Activated B cell treated with CpG ODN at 0.5 μM for 24 hours (primary cell): ENCODE results near the gene TBC1D25. TPM values are rescaled to one million over a fixed set of nuclear protein-coding genes. Genes with fewer than 3 reads are reported as not detected.

ENCODE experiments used
- ATAC-seq: fragments of 200-7000 bp; cut with Tn5 transposase; one replicate; pipeline ENCODE4 v1.10.0; 2021; ENCODE audit warnings: low read depth, mild to moderate bottlenecking, moderate library complexity
- CTCF ChIA-PET: fragments of 350-600 bp; sonication (Branson Sonifier 250); formaldehyde crosslinking; loops from one replicate; lab custom pipeline; 2021; ENCODE audit warnings: antibody characterized with exemption; lab: Charles Lee
- POLR2A ChIA-PET: fragments of 350-600 bp; sonication (Branson Sonifier 250); formaldehyde crosslinking; loops from one replicate; lab custom pipeline; 2021; ENCODE audit warnings: antibody characterized with exemption; lab: Charles Lee
- DNase-seq: peaks from one replicate; pipeline ENCODE4 v3.0.0; 2022
- H3K27ac Mint-ChIP-seq: one replicate; pipeline ENCODE4 v1.8.0; 2020; ENCODE audit warnings: mixed read lengths
- H3K27me3 Mint-ChIP-seq: one replicate; pipeline ENCODE4 v1.8.0; 2021; ENCODE audit warnings: mixed read lengths
- H3K36me3 Mint-ChIP-seq: one replicate; pipeline ENCODE4 v1.8.0; 2021; ENCODE audit warnings: low read depth, mixed read lengths
- H3K4me1 Mint-ChIP-seq: one replicate; pipeline ENCODE4 v1.8.0; 2021; ENCODE audit warnings: mixed read lengths
- H3K4me3 Mint-ChIP-seq: one replicate; pipeline ENCODE4 v1.8.0; 2020; ENCODE audit warnings: mild to moderate bottlenecking, mixed read lengths
- H3K9me3 Mint-ChIP-seq: one replicate; pipeline ENCODE4 v1.8.0; 2020; ENCODE audit warnings: mixed read lengths
- intact Hi-C: fragments of 100-400 bp; cut with micrococcal nuclease; formaldehyde crosslinking; loops from one replicate; pipeline ENCODE4 v1.15.1; 2024
- total RNA-seq: library from RNA; stranded (reverse); gene quantifications from 2 replicates; pipeline ENCODE4 v1.2.3, GENCODE V29; 2022
- TF ChIP-seq, protein P1 (sequence below): fragments of 200-600 bp; IDR thresholded peaks from one replicate; pipeline ENCODE4 v1.8.0; 2022; ENCODE audit warnings: antibody characterized with exemption, mild to moderate bottlenecking

The TBC1D25 gene
- total RNA-seq, 1 donor from 2014 or later, result 16.4 TPM

DNA sequence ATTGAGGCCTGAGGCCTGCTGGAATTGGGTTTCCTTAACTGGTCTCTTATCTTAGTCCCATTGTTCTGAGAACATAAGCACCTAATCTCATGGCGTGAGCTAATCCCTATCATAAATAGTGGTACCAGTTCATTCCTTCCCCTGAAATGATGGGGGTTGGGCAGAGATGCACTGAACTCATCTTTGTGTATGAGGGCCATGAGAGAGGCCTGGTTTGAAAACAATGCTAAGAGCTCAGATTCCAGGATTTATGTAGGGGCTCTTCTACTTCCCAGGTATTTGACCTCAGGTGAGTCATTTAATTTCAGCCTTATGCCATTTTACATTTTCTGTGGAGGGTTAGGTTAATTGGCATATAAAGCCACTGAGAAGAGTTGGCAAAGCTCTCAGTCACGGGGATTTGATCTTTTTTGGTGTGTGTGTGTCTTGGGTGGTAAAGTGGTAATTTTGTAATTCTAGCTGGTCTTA, 39.2 kb downstream of the TBC1D25 start:
- DNase-seq (no peak), ATAC-seq (no peak)
- Mint-ChIP-seq H3K36me3 (peaks cover 54% of the 10 kb centered on the region), H3K27me3 (no peaks in the 10 kb centered on the region), H3K27ac (no peak overlapping the region), H3K4me1 (peaks cover 22% of the 10 kb centered on the region), H3K9me3 (no peaks in the 10 kb centered on the region), H3K4me3 (no peak overlapping the region)
- intact Hi-C loops, result loop anchor here (10.0 kb wide), 2 partner anchors 356 to 744 kb away; partner anchors contain the start of gene ZNF81
- ChIA-PET POLR2A (interaction anchor here (0.7 to 1.6 kb wide), 7 partner anchors 10 to 1345 kb away, joined by 3 to 8 read pairs (median 4); partner anchors contain the start of genes TBC1D25 and WDR13), CTCF (no interaction called here)
- TF ChIP-seq, protein P1, sequence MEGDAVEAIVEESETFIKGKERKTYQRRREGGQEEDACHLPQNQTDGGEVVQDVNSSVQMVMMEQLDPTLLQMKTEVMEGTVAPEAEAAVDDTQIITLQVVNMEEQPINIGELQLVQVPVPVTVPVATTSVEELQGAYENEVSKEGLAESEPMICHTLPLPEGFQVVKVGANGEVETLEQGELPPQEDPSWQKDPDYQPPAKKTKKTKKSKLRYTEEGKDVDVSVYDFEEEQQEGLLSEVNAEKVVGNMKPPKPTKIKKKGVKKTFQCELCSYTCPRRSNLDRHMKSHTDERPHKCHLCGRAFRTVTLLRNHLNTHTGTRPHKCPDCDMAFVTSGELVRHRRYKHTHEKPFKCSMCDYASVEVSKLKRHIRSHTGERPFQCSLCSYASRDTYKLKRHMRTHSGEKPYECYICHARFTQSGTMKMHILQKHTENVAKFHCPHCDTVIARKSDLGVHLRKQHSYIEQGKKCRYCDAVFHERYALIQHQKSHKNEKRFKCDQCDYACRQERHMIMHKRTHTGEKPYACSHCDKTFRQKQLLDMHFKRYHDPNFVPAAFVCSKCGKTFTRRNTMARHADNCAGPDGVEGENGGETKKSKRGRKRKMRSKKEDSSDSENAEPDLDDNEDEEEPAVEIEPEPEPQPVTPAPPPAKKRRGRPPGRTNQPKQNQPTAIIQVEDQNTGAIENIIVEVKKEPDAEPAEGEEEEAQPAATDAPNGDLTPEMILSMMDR, result no peak

DNA sequence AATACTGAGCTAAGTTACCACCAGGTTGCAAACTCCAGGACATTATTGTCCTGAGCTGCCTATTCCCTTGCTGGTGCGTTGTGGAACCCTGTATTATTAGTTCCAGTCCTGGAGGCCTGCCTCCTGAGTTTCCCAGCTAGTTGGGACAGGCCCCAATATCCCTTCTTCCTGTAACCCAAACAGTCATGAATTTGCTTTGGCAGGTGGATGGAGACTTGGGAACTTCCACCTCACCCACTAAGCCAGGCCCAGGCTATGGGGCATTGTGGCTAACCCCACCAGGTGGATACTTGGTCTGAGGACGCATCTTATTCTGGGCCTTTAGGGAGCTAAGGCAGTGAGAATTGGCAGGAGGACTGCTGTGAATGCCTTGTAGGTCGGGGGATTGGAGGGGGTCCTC, 39.7 kb downstream of the TBC1D25 start:
- Mint-ChIP-seq H3K36me3 (peaks cover 51% of the 10 kb centered on the region), H3K9me3 (no peaks in the 10 kb centered on the region), H3K27me3 (no peaks in the 10 kb centered on the region), H3K4me1 (peaks cover 18% of the 10 kb centered on the region), H3K4me3 (no peak overlapping the region), H3K27ac (no peak overlapping the region)
- ChIA-PET CTCF (no interaction called here), POLR2A (interaction anchor here (0.6 to 1.6 kb wide), 8 partner anchors 10 to 1028 kb away, joined by 3 to 11 read pairs (median 4); partner anchors contain the start of genes GRIPAP1, TBC1D25 and WDR13)
- DNase-seq, result no peak
- TF ChIP-seq, protein P1, result no peak
- ATAC-seq, result no peak
- intact Hi-C loops, result loop anchor here (10.0 kb wide), 2 partner anchors 356 to 744 kb away; partner anchors contain the start of gene ZNF81

GRCh38 chrX:48580662-48581061, 41.1 kb downstream of the TBC1D25 start:
- no peaks in the 10 kb centered on the region for H3K27me3 Mint-ChIP-seq
- ChIA-PET POLR2A (interaction anchor here (0.6 kb wide), 1 partner anchor 61 kb away, joined by 8 read pairs; no protein-coding TSS in a partner anchor), CTCF (no interaction called here)
- no peak overlapping the region for H3K27ac Mint-ChIP-seq
- H3K9me3 Mint-ChIP-seq, result no peaks in the 10 kb centered on the region
- DNase-seq (no peak), ATAC-seq (no peak)
- H3K36me3 Mint-ChIP-seq, result peaks cover 41% of the 10 kb centered on the region
- peaks cover 10% of the 10 kb centered on the region for H3K4me1 Mint-ChIP-seq
- H3K4me3 Mint-ChIP-seq, result no peak overlapping the region
- TF ChIP-seq, protein P1, result no peak
- intact Hi-C loops, result no loop called here

DNA sequence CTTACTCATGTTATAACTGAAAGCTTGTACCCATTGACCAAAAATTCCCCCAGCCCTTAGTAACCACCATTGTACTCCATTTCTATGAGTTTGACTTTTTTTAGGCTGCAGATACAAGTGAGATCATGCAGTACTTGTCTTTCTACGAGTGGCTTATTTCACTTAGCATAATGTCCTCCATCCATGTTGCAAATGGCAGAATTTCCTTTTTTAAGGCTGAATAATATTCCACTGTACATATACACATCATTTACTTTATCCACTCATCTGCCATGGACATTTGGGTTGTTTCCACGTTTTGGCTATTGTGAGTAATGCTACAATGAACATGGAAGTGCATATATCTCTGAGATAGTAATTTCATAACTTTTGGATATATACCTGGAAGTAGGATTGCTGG, 45.2 kb downstream of the TBC1D25 start:
- CTCF ChIA-PET, result no interaction called here
- ATAC-seq, result no peak

DNA sequence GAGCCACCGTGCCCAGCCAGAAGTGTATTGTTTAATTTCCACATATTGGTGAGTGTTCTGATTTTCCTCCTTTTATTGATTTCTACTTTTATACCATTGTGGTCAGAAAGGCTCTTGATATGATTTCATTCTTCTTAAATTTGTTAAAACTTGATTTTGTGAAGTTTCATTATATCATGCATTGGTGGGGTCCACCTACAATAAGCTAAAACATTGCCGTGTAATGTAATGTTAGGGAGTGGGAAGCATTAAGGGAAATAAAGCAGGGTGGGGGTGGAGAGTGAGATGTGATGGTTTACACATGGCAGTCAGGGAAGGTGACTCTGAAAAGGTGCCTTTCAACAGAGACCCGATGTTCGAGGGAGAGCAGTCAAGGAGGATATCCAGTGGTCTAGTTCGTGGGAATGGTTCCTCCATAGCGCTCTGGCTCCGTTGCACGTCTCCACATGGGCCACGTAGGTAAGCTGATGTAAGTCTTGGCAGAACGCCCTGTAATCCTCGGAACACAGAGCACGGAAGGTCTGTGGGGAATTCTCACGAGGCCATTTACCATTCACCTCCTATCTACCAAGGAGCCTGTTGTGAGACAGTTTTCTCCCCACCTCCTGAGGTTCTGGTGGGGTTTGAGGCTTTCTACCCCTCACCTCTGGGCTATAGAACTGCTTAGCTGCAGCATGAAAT, 50.1 kb downstream of the TBC1D25 start:
- no peaks in the 10 kb centered on the region for H3K4me1 Mint-ChIP-seq
- TF ChIP-seq, protein P1, result no peak
- CTCF ChIA-PET, result no interaction called here
- no peaks in the 10 kb centered on the region for H3K36me3 Mint-ChIP-seq
- no peaks in the 10 kb centered on the region for H3K9me3 Mint-ChIP-seq
- POLR2A ChIA-PET, result interaction anchor here (1.3 kb wide), 1 partner anchor 11 kb away, joined by 3 read pairs; no protein-coding TSS in a partner anchor
- H3K4me3 Mint-ChIP-seq, result no peak overlapping the region
- H3K27me3 Mint-ChIP-seq, result no peaks in the 10 kb centered on the region
- ATAC-seq (no peak), DNase-seq (no peak)
- intact Hi-C loops, result no loop called here
- no peak overlapping the region for H3K27ac Mint-ChIP-seq

More for the DNA sequence above, 45.2 kb downstream of the TBC1D25 start:
- Mint-ChIP-seq H3K27ac (no peak overlapping the region), H3K4me3 (no peak overlapping the region), H3K27me3 (no peaks in the 10 kb centered on the region), H3K4me1 (no peaks in the 10 kb centered on the region), H3K36me3 (peaks cover 3% of the 10 kb centered on the region), H3K9me3 (no peaks in the 10 kb centered on the region)
- POLR2A ChIA-PET, result no interaction called here
- no peak for DNase-seq
- intact Hi-C loops, result no loop called here
- TF ChIP-seq, protein P1, result no peak
